CD14-positive monocyte (primary cell): ENCODE results near the gene HSPH1. TPM values are rescaled to one million over a fixed set of nuclear protein-coding genes. Genes with fewer than 3 reads are reported as not detected.

ENCODE experiments used
- DNase-seq, 3 donors: peaks; one replicate each; pipeline ENCODE4 v3.0.0-alpha.2; 2011 to 2022
- H2AFZ ChIP-seq: 2 replicates; pipeline ENCODE4 v1.6.0; 2012; ENCODE audit warnings: mild to moderate bottlenecking, low read depth, low read length, inconsistent platforms; ENCODE audit not compliant: insufficient read depth, poor library complexity, severe bottlenecking
- H3K27ac ChIP-seq, 2 donors: 1 replicate in 1 of 2; 2 replicates in 1 of 2; pipeline ENCODE4 v1.5.1; 2012 to 2013; ENCODE audit warnings: low read length in 2 of 2, control low read depth in 1 of 2, inconsistent platforms in 1 of 2, low read depth in 1 of 2, mild to moderate bottlenecking in 1 of 2
- H3K27me3 ChIP-seq, 2 donors: one replicate each; pipeline versions ENCODE4 v1.6.0 to v1.6.1; 2011 to 2013; ENCODE audit warnings: low read length in 2 of 2; ENCODE audit not compliant: control insufficient read depth in 2 of 2, insufficient read depth in 2 of 2
- H3K36me3 ChIP-seq, 2 donors: replicated peaks in 1 of 2; 1 replicate in 1 of 2; 2 replicates in 1 of 2; pipeline versions ENCODE4 v1.5.1 to v1.6.1; 2012 to 2013; ENCODE audit warnings: low read length in 2 of 2, control low read depth in 1 of 2, inconsistent platforms in 1 of 2, mild to moderate bottlenecking in 1 of 2; ENCODE audit not compliant: insufficient read depth in 2 of 2, control insufficient read depth in 1 of 2
- H3K4me1 ChIP-seq, 2 donors: 1 replicate in 1 of 2; 2 replicates in 1 of 2; pipeline versions ENCODE4 v1.5.1 to v1.6.1; 2012 to 2013; ENCODE audit warnings: low read length in 2 of 2, control low read depth in 1 of 2, inconsistent platforms in 1 of 2, mild to moderate bottlenecking in 1 of 2, moderate library complexity in 1 of 2; ENCODE audit not compliant: insufficient read depth in 2 of 2, control insufficient read depth in 1 of 2
- H3K4me2 ChIP-seq: replicated peaks from 2 replicates; pipeline ENCODE3; 2012; ENCODE audit warnings: low read length, moderate library complexity, mild to moderate bottlenecking; ENCODE audit not compliant: poor library complexity, severe bottlenecking; ENCODE audit errors: extremely low read depth
- H3K4me3 ChIP-seq, 3 experiments: fragments of 200-600 bp in 1 of 3; sonication (generic) in 1 of 3; replicated peaks in 1 of 3; 1 replicate in 2 of 3; 2 replicates in 1 of 3; pipeline ENCODE4 v1.5.1; 2011 to 2013; ENCODE audit warnings: low read length in 3 of 3, mild to moderate bottlenecking in 3 of 3, control low read depth in 2 of 3, low read depth in 2 of 3, inconsistent platforms in 1 of 3, moderate library complexity in 1 of 3
- H3K79me2 ChIP-seq: 2 replicates; pipeline ENCODE4 v1.6.0; 2012; ENCODE audit warnings: mild to moderate bottlenecking, control low read depth, inconsistent platforms, low read length, moderate library complexity; ENCODE audit not compliant: insufficient read depth
- H3K9ac ChIP-seq: 2 replicates; pipeline ENCODE4 v1.6.0; 2017; ENCODE audit warnings: low read length, mild to moderate bottlenecking; ENCODE audit not compliant: insufficient read depth, poor library complexity, severe bottlenecking
- H3K9me3 ChIP-seq, 2 donors: replicated peaks in 1 of 2; 1 replicate in 1 of 2; 2 replicates in 1 of 2; pipeline versions ENCODE4 v1.5.1 to v1.6.1; 2012 to 2013; ENCODE audit warnings: low read length in 2 of 2, control low read depth in 1 of 2; ENCODE audit not compliant: control insufficient read depth in 1 of 2, insufficient read depth in 1 of 2
- H4K20me1 ChIP-seq: 2 replicates; pipeline ENCODE4 v1.6.0; 2012; ENCODE audit warnings: mild to moderate bottlenecking, low read length, control low read depth, moderate library complexity; ENCODE audit not compliant: insufficient read depth
- H3K27ac Mint-ChIP-seq, 7 donors: one replicate each; pipeline ENCODE4 v1.8.0; 2020; ENCODE audit warnings: mild to moderate bottlenecking in 7 of 7, mixed read lengths in 7 of 7, moderate library complexity in 6 of 7, inconsistent platforms in 2 of 7
- H3K27me3 Mint-ChIP-seq, 3 donors: one replicate each; pipeline ENCODE4 v1.8.0; 2021 to 2022; ENCODE audit warnings: low read depth in 3 of 3, mild to moderate bottlenecking in 3 of 3, mixed read lengths in 3 of 3, moderate library complexity in 3 of 3, inconsistent platforms in 1 of 3
- H3K36me3 Mint-ChIP-seq, 2 donors: one replicate each; pipeline ENCODE4 v1.8.0; 2020; ENCODE audit warnings: mixed read lengths in 2 of 2, inconsistent platforms in 1 of 2, mild to moderate bottlenecking in 1 of 2
- H3K4me1 Mint-ChIP-seq: one replicate; pipeline ENCODE4 v1.8.0; 2020; ENCODE audit warnings: mild to moderate bottlenecking, mixed read lengths
- H3K4me3 Mint-ChIP-seq, 2 donors: one replicate each; pipeline ENCODE4 v1.8.0; 2020; ENCODE audit warnings: mild to moderate bottlenecking in 2 of 2, mixed read lengths in 2 of 2, moderate library complexity in 1 of 2
- H3K9me3 Mint-ChIP-seq, 7 donors: one replicate each; pipeline ENCODE4 v1.8.0; 2020 to 2022; ENCODE audit warnings: mixed read lengths in 7 of 7, mild to moderate bottlenecking in 6 of 7, moderate library complexity in 6 of 7, inconsistent platforms in 2 of 7
- CTCF ChIP-seq: fragments of 200-600 bp; IDR thresholded peaks from one replicate; pipeline ENCODE4 v1.8.0; 2022; ENCODE audit warnings: antibody characterized with exemption, mild to moderate bottlenecking
- WGBS: methylation state at CpG from one replicate; pipeline ENCODE4 v1.1.5; 2013; ENCODE audit warnings: missing lambda C conversion rate; ENCODE audit not compliant: insufficient coverage; 5-methylcytosine and 5-hydroxymethylcytosine counted together
- intact Hi-C, 2 donors: fragments of 100-400 bp; cut with micrococcal nuclease; formaldehyde crosslinking; loops; one replicate each; pipeline versions ENCODE4 v1.15.0 to v1.15.1; 2023
- polyA plus RNA-seq, 3 donors: library from polyadenylated mRNA; depleted of rRNA in 1 of 3; unstranded in 2 of 3; stranded (reverse) in 1 of 3; fragments of 300-500 nt in 2 of 3; fragments of >200 nt in 1 of 3; fragmentation: Illumina TruSeq in 2 of 3; gene quantifications; 1 replicate in 2 of 3; 2 replicates in 1 of 3; pipeline ENCODE4 v1.2.3, GENCODE V29; 2012 to 2021

HSPH1 gene
- polyA plus RNA-seq, 3 donors: 7.4 to 11.3 (median 9.1) TPM

DNA sequence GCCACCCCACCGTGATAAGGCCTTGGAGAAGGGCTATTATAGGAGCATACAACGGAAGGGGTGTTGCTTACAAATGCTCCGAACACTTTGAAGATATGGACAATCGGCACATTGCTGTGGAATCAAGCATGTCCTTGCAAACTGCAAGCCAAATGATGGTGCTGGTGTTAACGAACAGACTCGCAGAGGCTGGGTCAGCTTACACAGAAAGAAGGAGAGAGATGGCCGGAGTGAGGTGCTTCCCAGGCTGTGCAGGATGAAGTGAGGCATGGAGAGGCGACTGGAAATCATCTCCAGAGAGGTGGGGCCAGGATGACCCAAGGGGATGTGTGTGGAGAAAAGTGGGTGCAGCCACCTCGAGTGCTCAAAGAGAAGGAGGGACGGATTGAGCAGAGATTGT lies 42.2 kb downstream of the HSPH1 start:
- intact Hi-C loops: no loop called here

DNA sequence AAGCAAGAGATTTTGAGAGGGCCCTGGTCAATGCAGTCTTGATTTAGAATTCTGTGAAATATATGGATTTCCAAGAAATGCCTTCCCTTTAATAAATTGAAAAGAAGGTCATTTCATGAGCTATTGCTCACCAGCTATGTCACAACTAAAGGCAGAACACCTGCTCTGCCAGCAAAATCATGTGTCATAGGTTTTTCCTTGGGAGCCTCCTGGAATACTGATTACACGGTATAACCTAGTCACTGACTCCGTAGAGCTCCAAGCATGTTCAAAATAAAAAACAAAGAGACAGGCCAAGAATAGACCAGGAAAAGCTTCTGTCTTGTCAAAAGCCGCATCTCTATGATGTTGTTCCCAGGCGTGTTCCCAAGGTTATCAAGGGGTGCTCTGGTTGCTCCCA lies 45.5 kb downstream of the HSPH1 start:
- TF ChIP-seq CTCF: no peak
- no peak overlapping the region for H3K27ac Mint-ChIP-seq
- Histone ChIP-seq H4K20me1 (no peaks in the 10 kb centered on the region), H3K4me2 (no peak overlapping the region), H3K36me3 (no peaks in the 10 kb centered on the region), H3K9me3 (no peaks in the 10 kb centered on the region), H2AFZ (no peak overlapping the region), H3K9ac (no peak overlapping the region), H3K4me3 (no peak overlapping the region), H3K4me1 (peaks cover 12 to 14% of the 10 kb centered on the region in 2 donors), H3K79me2 (no peaks in the 10 kb centered on the region), H3K27me3 (peaks cover 2% of the 10 kb centered on the region in 2 donors), H3K27ac (no peak overlapping the region)
- peaks cover 16% of the 10 kb centered on the region for H3K4me1 Mint-ChIP-seq
- 93% methylated on average over 3 of the region's 4 CpGs for WGBS
- H3K27me3 Mint-ChIP-seq: peaks cover 9 to 29% (median 13%) of the 10 kb centered on the region in 3 donors
- H3K36me3 Mint-ChIP-seq: no peaks in the 10 kb centered on the region
- no peak overlapping the region for H3K4me3 Mint-ChIP-seq
- intact Hi-C loops: no loop called here
- DNase-seq: no peak
- peaks cover 0 to 3% (median 0%) of the 10 kb centered on the region in 7 donors for H3K9me3 Mint-ChIP-seq

More for the DNA sequence above, 42.2 kb downstream of the HSPH1 start:
- no peak overlapping the region for H3K4me2 ChIP-seq
- H3K4me1 ChIP-seq: peaks cover 18 to 21% of the 10 kb centered on the region in 2 donors
- H3K79me2 ChIP-seq: no peaks in the 10 kb centered on the region
- Mint-ChIP-seq H3K36me3 (no peaks in the 10 kb centered on the region), H3K4me1 (peaks cover 24% of the 10 kb centered on the region), H3K27me3 (peaks cover 15 to 32% (median 16%) of the 10 kb centered on the region in 3 donors), H3K27ac (no peak overlapping the region), H3K9me3 (peaks cover 0 to 3% (median 0%) of the 10 kb centered on the region in 7 donors), H3K4me3 (no peak overlapping the region)
- no peak overlapping the region for H3K27ac ChIP-seq
- WGBS: 86% methylated on average over 9 of the region's 10 CpGs
- no peak for TF ChIP-seq CTCF
- no peaks in the 10 kb centered on the region for H3K36me3 ChIP-seq
- H3K27me3 ChIP-seq: peaks cover 0 to 2% of the 10 kb centered on the region in 2 donors
- H3K4me3 ChIP-seq: no peak overlapping the region
- H3K9me3 ChIP-seq: no peaks in the 10 kb centered on the region
- no peak overlapping the region for H2AFZ ChIP-seq
- no peak for DNase-seq
- H3K9ac ChIP-seq: no peak overlapping the region
- H4K20me1 ChIP-seq: no peaks in the 10 kb centered on the region
